ENCODE results near the gene SLC39A11. TPM values are rescaled to one million over a fixed set of nuclear protein-coding genes. Genes with fewer than 3 reads are reported as not detected.

SLC39A11 gene
- total and polyA plus RNA-seq, 2 of the 13 experiments (the other 11 are each of a cell fraction or from before 2014, with no cell fraction given), result 17.2 to 31.5 TPM

DNA sequence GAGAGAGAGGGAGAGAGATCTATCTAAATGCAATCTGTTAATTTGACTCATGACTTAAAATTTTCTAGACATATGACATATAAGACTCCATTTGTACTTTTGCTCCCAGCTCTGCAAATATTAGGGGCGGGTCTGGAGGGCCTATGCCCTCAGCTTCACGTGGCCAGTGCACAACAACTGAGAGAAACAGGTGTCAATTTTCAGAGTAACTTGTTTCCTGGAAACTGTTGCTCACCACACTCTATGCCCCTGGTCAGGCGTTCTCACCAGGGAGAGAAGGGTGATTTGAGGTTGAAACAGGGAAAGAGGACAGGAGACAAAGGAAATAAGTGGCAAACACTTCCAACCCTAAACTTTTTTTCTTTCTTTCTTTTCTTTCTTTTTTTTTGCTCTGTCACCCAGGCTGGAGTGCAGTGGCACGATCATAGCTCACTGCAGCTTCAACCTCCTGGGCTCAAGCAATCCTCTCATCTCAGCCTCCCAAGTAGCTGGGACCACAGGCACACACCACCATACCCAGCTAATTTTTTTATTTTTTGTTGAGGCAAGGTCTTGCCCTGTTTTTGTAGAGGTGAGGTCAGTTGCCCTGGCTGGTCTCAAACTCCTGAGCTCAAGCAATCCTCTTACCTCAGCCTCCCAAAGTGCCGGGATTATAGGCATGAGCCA lies 270.0 kb downstream of the SLC39A11 start (continued):
- TF ChIP-seq, protein P1, sequence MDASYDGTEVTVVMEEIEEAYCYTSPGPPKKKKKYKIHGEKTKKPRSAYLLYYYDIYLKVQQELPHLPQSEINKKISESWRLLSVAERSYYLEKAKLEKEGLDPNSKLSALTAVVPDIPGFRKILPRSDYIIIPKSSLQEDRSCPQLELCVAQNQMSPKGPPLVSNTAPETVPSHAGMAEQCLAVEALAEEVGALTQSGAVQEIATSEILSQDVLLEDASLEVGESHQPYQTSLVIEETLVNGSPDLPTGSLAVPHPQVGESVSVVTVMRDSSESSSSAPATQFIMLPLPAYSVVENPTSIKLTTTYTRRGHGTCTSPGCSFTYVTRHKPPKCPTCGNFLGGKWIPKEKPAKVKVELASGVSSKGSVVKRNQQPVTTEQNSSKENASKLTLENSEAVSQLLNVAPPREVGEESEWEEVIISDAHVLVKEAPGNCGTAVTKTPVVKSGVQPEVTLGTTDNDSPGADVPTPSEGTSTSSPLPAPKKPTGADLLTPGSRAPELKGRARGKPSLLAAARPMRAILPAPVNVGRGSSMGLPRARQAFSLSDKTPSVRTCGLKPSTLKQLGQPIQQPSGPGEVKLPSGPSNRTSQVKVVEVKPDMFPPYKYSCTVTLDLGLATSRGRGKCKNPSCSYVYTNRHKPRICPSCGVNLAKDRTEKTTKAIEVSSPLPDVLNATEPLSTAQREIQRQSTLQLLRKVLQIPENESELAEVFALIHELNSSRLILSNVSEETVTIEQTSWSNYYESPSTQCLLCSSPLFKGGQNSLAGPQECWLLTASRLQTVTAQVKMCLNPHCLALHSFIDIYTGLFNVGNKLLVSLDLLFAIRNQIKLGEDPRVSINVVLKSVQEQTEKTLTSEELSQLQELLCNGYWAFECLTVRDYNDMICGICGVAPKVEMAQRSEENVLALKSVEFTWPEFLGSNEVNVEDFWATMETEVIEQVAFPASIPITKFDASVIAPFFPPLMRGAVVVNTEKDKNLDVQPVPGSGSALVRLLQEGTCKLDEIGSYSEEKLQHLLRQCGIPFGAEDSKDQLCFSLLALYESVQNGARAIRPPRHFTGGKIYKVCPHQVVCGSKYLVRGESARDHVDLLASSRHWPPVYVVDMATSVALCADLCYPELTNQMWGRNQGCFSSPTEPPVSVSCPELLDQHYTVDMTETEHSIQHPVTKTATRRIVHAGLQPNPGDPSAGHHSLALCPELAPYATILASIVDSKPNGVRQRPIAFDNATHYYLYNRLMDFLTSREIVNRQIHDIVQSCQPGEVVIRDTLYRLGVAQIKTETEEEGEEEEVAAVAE (CRISPR knock-in tag; IDR thresholded peaks at IDR 0.05; ENCODE audit: borderline replicate concordance), result peak; percentile 51; the same call in 1 of the 2 replicates
- no peak for TF ChIP-seq SSRP1 (CRISPR knock-in tag; IDR thresholded peaks at IDR 0.05)
- no peak for TF ChIP-seq ASH2L (IDR thresholded peaks at IDR 0.05; ENCODE audit: insufficient read length, low read depth, low read length)
- no peak for TF ChIP-seq HNRNPLL (IDR thresholded peaks at IDR 0.05; ENCODE audit: low read depth, low read length, poor library complexity, severe bottlenecking)
- TF ChIP-seq SMARCE1 (IDR thresholded peaks at IDR 0.05; ENCODE audit: borderline replicate concordance), result no peak
- TF ChIP-seq ZNF160 (CRISPR knock-in tag; IDR thresholded peaks at IDR 0.05), result no peak
- TF ChIP-seq ZNF850 (CRISPR knock-in tag; conservative IDR thresholded peaks at IDR 0.05), result no peak
- TF ChIP-seq BCL6 (CRISPR knock-in tag; IDR thresholded peaks at IDR 0.05), result peak; percentile 68
- TF ChIP-seq TBX2 (CRISPR knock-in tag; IDR thresholded peaks at IDR 0.05; ENCODE audit: borderline replicate concordance), result peak; percentile 72; the same call in 1 of the 2 replicates
- TF ChIP-seq, protein P2, sequence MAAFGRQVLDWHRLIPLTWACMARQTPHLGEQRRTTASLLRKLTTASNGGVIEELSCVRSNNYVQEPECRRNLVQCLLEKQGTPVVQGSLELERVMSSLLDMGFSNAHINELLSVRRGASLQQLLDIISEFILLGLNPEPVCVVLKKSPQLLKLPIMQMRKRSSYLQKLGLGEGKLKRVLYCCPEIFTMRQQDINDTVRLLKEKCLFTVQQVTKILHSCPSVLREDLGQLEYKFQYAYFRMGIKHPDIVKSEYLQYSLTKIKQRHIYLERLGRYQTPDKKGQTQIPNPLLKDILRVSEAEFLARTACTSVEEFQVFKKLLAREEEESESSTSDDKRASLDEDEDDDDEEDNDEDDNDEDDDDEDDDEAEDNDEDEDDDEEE (CRISPR knock-in tag; IDR thresholded peaks at IDR 0.05), result no peak
- peak; percentile 62; the same call in 1 of the 2 replicates for TF ChIP-seq ERF (CRISPR knock-in tag; IDR thresholded peaks at IDR 0.05)
- TF ChIP-seq THAP11 (CRISPR knock-in tag; IDR thresholded peaks at IDR 0.05), result peak; percentile 62
- TF ChIP-seq ZBTB8A (CRISPR knock-in tag; IDR thresholded peaks at IDR 0.05; ENCODE audit: borderline replicate concordance, low read depth), result no peak
- no peak for TF ChIP-seq ZFP36 (IDR thresholded peaks at IDR 0.05; ENCODE audit: borderline replicate concordance, low read depth, low read length, partially characterized antibody)
- TF ChIP-seq ISL2 (CRISPR knock-in tag; IDR thresholded peaks at IDR 0.05), result 0 out of 2 replicates have a peak, but pooled peaks have one; percentile 34
- TF ChIP-seq, protein P3, sequence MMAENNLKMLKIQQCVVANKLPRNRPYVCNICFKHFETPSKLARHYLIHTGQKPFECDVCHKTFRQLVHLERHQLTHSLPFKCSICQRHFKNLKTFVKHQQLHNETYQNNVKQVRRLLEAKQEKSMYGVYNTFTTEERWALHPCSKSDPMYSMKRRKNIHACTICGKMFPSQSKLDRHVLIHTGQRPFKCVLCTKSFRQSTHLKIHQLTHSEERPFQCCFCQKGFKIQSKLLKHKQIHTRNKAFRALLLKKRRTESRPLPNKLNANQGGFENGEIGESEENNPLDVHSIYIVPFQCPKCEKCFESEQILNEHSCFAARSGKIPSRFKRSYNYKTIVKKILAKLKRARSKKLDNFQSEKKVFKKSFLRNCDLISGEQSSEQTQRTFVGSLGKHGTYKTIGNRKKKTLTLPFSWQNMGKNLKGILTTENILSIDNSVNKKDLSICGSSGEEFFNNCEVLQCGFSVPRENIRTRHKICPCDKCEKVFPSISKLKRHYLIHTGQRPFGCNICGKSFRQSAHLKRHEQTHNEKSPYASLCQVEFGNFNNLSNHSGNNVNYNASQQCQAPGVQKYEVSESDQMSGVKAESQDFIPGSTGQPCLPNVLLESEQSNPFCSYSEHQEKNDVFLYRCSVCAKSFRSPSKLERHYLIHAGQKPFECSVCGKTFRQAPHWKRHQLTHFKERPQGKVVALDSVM (CRISPR knock-in tag; IDR thresholded peaks at IDR 0.05), result peak; percentile 71; the same call in 1 of the 2 replicates
- TF ChIP-seq MAZ (IDR thresholded peaks at IDR 0.05; ENCODE audit: borderline replicate concordance, low read depth, low read length), result no peak
- peak; percentile 45; the same call in 1 of the 2 replicates for TF ChIP-seq MAZ (CRISPR knock-in tag; IDR thresholded peaks at IDR 0.05; ENCODE audit: low read depth)
- TF ChIP-seq ZSCAN29 (CRISPR knock-in tag; conservative IDR thresholded peaks at IDR 0.05), result no peak
- TF ChIP-seq, protein P4, sequence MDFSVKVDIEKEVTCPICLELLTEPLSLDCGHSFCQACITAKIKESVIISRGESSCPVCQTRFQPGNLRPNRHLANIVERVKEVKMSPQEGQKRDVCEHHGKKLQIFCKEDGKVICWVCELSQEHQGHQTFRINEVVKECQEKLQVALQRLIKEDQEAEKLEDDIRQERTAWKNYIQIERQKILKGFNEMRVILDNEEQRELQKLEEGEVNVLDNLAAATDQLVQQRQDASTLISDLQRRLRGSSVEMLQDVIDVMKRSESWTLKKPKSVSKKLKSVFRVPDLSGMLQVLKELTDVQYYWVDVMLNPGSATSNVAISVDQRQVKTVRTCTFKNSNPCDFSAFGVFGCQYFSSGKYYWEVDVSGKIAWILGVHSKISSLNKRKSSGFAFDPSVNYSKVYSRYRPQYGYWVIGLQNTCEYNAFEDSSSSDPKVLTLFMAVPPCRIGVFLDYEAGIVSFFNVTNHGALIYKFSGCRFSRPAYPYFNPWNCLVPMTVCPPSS (IDR thresholded peaks at IDR 0.05), result no peak

Measured in HepG2 (cell line).